ENCODE results near the gene JMY. TPM values are rescaled to one million over a fixed set of nuclear protein-coding genes. Genes with fewer than 3 reads are reported as not detected.

JMY gene
- total and polyA plus RNA-seq, 2 of the 8 experiments (the other 6 are each of a cell fraction or from before 2014, with no cell fraction given), result 2.8 to 13.9 TPM

- TF ChIP-seq EZH2 (IDR thresholded peaks at IDR 0.05; ENCODE audit: low read depth, low read length, severe bottlenecking) (no peak), ASH2L (IDR thresholded peaks at IDR 0.05; ENCODE audit: low read length) (no peak), SAP30 (IDR thresholded peaks at IDR 0.05; ENCODE audit: insufficient read depth, insufficient replicate concordance, low read length) (no peak)
These were observed 23.9 kb downstream of the JMY start (continued) for GRCh38 chr5:79259810-79260209.
